ENCODE results near the gene CHST9.

The CHST9 gene

DNA sequence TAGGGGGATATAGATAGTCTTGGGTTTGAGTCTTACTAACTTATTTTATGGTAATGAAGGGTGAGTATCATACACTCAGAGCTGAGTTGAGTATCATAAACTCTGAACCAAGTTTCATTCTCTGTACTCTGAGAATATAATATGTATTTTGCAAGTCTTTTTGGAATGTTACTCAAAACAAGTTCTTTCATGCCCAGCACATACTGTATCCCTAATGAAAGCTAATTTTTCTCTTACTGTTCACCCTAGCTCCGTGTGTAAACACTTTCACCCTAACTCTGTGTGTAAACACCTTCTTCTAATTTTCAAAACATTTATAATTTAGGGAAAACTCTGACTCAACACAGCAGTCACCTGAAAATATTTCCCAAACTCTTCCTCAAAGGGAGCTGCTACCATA, 29.7 kb upstream of the CHST9 start:
- TF ChIP-seq CTCF (IDR thresholded peaks at IDR 0.05), result no peak
- TF ChIP-seq ZFX (IDR thresholded peaks at IDR 0.05; ENCODE audit: borderline replicate concordance), result no peak
- no peak overlapping the region for H3K27ac ChIP-seq

GRCh38 chr18:27213123-27213717, 28.1 kb upstream of the CHST9 start:
- H3K27ac ChIP-seq, result no peak overlapping the region
- TF ChIP-seq ZFX (IDR thresholded peaks at IDR 0.05; ENCODE audit: borderline replicate concordance) (no peak), CTCF (IDR thresholded peaks at IDR 0.05) (no peak)

GRCh38 chr18:27211569-27211968, 26.5 kb upstream of the CHST9 start:
- TF ChIP-seq ZFX (IDR thresholded peaks at IDR 0.05; ENCODE audit: borderline replicate concordance) (no peak), CTCF (IDR thresholded peaks at IDR 0.05) (no peak)
- H3K27ac ChIP-seq, result no peak overlapping the region

DNA sequence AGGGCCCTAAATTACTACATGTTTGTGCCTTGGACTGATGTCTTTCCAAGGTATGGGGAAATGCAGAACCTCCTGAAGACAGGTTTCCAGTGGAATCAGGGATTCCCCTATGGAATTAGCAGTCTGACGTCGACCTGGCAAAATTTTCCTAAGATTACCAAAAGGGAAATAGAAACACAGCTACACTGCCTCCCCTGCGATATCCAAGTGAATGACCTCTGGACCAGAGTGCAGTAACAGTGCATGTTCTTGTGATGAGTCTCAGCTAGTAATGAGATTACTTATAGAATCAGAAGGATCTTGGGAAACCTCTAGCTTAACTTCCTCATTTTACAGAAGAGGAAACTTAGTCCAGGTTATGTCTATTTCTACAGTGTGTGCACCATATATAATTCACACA, 21.3 kb upstream of the CHST9 start:
- H3K27ac ChIP-seq, result no peak overlapping the region
- TF ChIP-seq ZFX (IDR thresholded peaks at IDR 0.05; ENCODE audit: borderline replicate concordance) (no peak), CTCF (IDR thresholded peaks at IDR 0.05) (no peak)

- TF ChIP-seq ZFX (IDR thresholded peaks at IDR 0.05; ENCODE audit: borderline replicate concordance) (no peak), CTCF (IDR thresholded peaks at IDR 0.05) (no peak)
- no peak overlapping the region for H3K27ac ChIP-seq
Observed at GRCh38 chr18:27202741-27203140, 17.6 kb upstream of the CHST9 start.

- no peak for TF ChIP-seq CTCF (IDR thresholded peaks at IDR 0.05)
- TF ChIP-seq ZFX (IDR thresholded peaks at IDR 0.05; ENCODE audit: borderline replicate concordance), result no peak
Observed at GRCh38 chr18:27198036-27198435, 12.9 kb upstream of the CHST9 start.

GRCh38 chr18:27188309-27188708, 3.2 kb upstream of the CHST9 start:
- H3K27ac ChIP-seq, result no peak overlapping the region
- TF ChIP-seq CTCF (IDR thresholded peaks at IDR 0.05) (no peak), ZFX (IDR thresholded peaks at IDR 0.05; ENCODE audit: borderline replicate concordance) (no peak)

More at GRCh38 chr18:27198036-27198435, 12.9 kb upstream of the CHST9 start:
- H3K27ac ChIP-seq, result no peak overlapping the region

Measured in 22Rv1 (cell line).